GM18873 (cell line): ENCODE results near the gene FAM187B.

Experiments
- ATAC-seq: cut with Tn5 transposase; IDR thresholded peaks from one replicate; pipeline ENCODE4 v1.9.1; 2021; ENCODE audit warnings: mild to moderate bottlenecking, moderate library complexity, moderate number of reproducible peaks; ENCODE audit not compliant: unreplicated experiment, low FRiP score

FAM187B gene

GRCh38 chr19:35228177-35228930 is at the start of gene FAM187B:
Gene FAM187B, minus strand, starts transcription at chr19:35228739. Its CDS starts 59 bp downstream, at chr19:35228680.
- ATAC-seq: no peak

- no peak for ATAC-seq
Measured at GRCh38 chr19:35276706-35277281, 48.3 kb upstream of the FAM187B start.

- no peak for ATAC-seq
Measured at GRCh38 chr19:35274323-35274722, 45.8 kb upstream of the FAM187B start.

- ATAC-seq: no peak
Measured at GRCh38 chr19:35273686-35274259, 45.2 kb upstream of the FAM187B start.

- ATAC-seq: no peak
Measured at GRCh38 chr19:35272954-35273649, 44.6 kb upstream of the FAM187B start.

GRCh38 chr19:35272122-35272719 is 43.7 kb upstream of the FAM187B start:
- ATAC-seq: no peak

GRCh38 chr19:35271546-35271945 is 43.0 kb upstream of the FAM187B start:
- ATAC-seq: no peak

GRCh38 chr19:35270381-35270811 is 41.9 kb upstream of the FAM187B start:
- ATAC-seq: no peak

- ATAC-seq: peak; percentile 51
Measured at GRCh38 chr19:35269438-35270117, 41.0 kb upstream of the FAM187B start.

GRCh38 chr19:35268536-35269437 is 40.2 kb upstream of the FAM187B start, which contains the start of gene USF2:
Gene USF2, plus strand, starts transcription at chr19:35268962. Its CDS starts 140 bp downstream, at chr19:35269102.
- ATAC-seq: no peak

GRCh38 chr19:35267818-35268535 is 39.4 kb upstream of the FAM187B start:
- ATAC-seq: no peak

GRCh38 chr19:35267353-35267817 is 38.8 kb upstream of the FAM187B start:
- ATAC-seq: no peak

- ATAC-seq: no peak
Measured at GRCh38 chr19:35266520-35267352, 38.2 kb upstream of the FAM187B start.

GRCh38 chr19:35265900-35266519 is 37.5 kb upstream of the FAM187B start:
- no peak for ATAC-seq

GRCh38 chr19:35265126-35265899 is 36.8 kb upstream of the FAM187B start:
- no peak for ATAC-seq
